ENCODE measurements around the gene UCKL1. TPM values are rescaled to one million over a fixed set of nuclear protein-coding genes. Genes with fewer than 3 reads are reported as not detected.

Gene UCKL1
- total RNA-seq, 3 donors from 2014 or later: 24.2 to 44.9 (median 36.3) TPM

DNA sequence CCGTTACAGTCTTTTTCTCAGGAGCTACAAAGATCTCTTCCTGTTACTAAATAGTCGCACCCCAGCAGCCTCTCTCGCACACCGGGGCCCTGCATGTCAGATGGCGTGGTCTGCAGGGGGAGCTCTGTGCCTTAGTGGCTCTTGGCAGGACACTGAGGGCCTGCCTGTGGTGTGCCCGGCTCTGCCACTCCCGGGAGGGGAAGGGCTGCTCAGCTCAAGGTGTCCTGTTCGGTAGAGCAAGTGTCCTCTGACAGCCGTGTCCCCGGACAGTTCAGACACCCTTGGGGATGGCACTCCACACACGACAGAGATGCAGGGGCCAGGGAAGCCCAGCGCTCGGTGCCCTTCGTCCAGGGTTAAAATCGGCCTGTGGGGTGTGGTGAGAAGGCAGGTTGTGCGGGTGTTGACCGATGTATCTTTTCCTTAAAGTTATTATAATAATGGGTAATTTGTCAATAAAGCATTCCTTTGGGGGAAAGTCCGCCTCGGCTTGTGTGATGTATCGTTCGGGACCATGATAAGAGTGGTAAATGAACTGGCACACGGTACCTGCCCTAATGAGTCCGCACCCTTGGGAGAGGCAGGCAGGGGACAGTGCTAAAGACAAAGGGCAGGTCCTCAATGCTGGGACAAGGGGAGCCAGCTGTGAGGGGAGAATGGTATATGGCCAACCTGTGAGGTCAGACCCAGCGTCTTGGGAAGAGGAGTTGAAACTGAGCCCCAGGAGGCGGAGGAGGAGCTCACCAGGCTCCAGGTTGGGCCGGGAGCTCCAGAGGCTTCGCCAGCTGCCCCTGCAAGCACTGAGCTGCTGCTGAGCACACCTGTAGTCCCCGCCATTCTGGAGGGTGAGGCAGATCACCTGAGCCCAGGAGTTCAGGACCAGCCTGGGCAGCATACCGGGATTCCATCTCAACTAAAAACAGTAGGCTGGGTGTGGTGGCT lies 64.9 kb downstream of the UCKL1 start:
- intact Hi-C loops (cut with DNase I; ENCODE audit: low total_unique reads): loop anchor here (10.0 kb wide), 1 partner anchor 83 kb away; the partner anchor contains the start of gene SAMD10
- H3K4me1 ChIP-seq: peaks cover 4 to 15% of the 10 kb centered on the region in 2 donors
- H3K36me3 ChIP-seq: no peaks in the 10 kb centered on the region
- no peaks in the 10 kb centered on the region for H3K9me3 ChIP-seq
- no peak for DNase-seq (ENCODE audit: low spot score in 2 of 2)
- H3K4me3 ChIP-seq: no peak overlapping the region
- no peak overlapping the region for H3K27ac ChIP-seq
- no peaks in the 10 kb centered on the region for H3K27me3 ChIP-seq
- TF ChIP-seq POLR2AphosphoS5 (IDR thresholded peaks at IDR 0.05) (no peak), POLR2A (IDR thresholded peaks at IDR 0.05) (no peak)
- TF ChIP-seq, protein P1, sequence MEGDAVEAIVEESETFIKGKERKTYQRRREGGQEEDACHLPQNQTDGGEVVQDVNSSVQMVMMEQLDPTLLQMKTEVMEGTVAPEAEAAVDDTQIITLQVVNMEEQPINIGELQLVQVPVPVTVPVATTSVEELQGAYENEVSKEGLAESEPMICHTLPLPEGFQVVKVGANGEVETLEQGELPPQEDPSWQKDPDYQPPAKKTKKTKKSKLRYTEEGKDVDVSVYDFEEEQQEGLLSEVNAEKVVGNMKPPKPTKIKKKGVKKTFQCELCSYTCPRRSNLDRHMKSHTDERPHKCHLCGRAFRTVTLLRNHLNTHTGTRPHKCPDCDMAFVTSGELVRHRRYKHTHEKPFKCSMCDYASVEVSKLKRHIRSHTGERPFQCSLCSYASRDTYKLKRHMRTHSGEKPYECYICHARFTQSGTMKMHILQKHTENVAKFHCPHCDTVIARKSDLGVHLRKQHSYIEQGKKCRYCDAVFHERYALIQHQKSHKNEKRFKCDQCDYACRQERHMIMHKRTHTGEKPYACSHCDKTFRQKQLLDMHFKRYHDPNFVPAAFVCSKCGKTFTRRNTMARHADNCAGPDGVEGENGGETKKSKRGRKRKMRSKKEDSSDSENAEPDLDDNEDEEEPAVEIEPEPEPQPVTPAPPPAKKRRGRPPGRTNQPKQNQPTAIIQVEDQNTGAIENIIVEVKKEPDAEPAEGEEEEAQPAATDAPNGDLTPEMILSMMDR (IDR thresholded peaks at IDR 0.05): no peak

DNA sequence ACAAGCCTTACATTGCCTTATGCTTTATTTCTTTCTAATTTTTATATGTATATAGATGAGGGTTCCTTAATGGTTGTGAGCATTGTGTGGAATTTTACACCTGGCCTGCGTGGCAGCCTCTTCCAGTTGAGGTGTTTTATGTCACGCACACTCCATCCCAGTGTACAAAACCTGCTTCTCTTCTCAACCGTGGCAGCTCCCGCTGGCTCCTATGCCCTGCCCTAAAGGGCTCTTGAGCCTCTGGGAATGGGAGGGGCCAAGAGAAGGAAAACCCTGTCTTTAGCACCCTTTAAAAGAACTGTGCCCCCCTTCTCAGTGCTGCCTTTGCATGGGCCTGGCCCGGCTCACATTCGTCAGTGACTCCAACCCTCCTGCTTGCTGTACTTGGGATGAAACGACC lies 65.6 kb downstream of the UCKL1 start:
- Histone ChIP-seq H3K27me3 (no peaks in the 10 kb centered on the region), H3K27ac (no peak overlapping the region), H3K9me3 (no peaks in the 10 kb centered on the region), H3K36me3 (no peaks in the 10 kb centered on the region), H3K4me1 (peaks cover 4 to 13% of the 10 kb centered on the region in 2 donors), H3K4me3 (no peak overlapping the region)
- no peak for DNase-seq (ENCODE audit: low spot score in 2 of 2)
- intact Hi-C loops (cut with DNase I; ENCODE audit: low total_unique reads): loop anchor here (10.0 kb wide), 1 partner anchor 84 kb away; the partner anchor contains the start of gene SAMD10
- TF ChIP-seq, protein P1 (IDR thresholded peaks at IDR 0.05): no peak
- no peak for TF ChIP-seq POLR2AphosphoS5 (IDR thresholded peaks at IDR 0.05)
- no peak for TF ChIP-seq POLR2A (IDR thresholded peaks at IDR 0.05)

DNA sequence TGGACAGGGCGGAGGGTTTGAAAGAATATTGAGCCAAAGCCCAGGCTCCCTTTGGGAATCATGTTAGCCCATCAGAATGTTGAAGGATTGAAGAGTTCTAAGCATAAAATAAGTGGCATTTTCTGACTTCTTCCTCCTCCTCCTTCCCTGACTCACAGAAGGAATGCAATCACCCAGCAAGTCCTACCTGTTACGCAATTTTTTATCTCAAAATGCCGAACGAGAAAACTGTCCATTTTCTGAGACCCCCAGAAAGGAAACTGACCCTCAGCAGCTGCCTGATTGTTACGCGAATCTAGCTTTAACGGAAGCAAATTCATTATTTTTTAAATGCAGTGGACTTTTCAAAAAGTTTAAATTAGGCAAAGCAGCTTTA lies 66.0 kb downstream of the UCKL1 start:
- Histone ChIP-seq H3K27ac (peak overlapping the region; percentile 87 to 91), H3K36me3 (no peaks in the 10 kb centered on the region), H3K9me3 (no peaks in the 10 kb centered on the region), H3K4me3 (no peak overlapping the region), H3K4me1 (peaks cover 4 to 13% of the 10 kb centered on the region in 2 donors), H3K27me3 (no peaks in the 10 kb centered on the region)
- DNase-seq (ENCODE audit: low spot score in 2 of 2): no peak
- TF ChIP-seq POLR2AphosphoS5 (IDR thresholded peaks at IDR 0.05) (no peak), POLR2A (IDR thresholded peaks at IDR 0.05) (no peak)
- TF ChIP-seq, protein P1 (IDR thresholded peaks at IDR 0.05): no peak
- intact Hi-C loops (cut with DNase I; ENCODE audit: low total_unique reads): loop anchor here (10.0 kb wide), 1 partner anchor 85 kb away; the partner anchor contains the start of gene SAMD10

Other genes starting within 250 kb of the UCKL1 start
- 10 to 100 TPM; 30.7 to 41.0 (median 32.3) TPM for gene ARFRP1, start 248.4 kb downstream of the UCKL1 start, total RNA-seq
- 10 to 100 TPM; 17.6 to 26.9 (median 24.9) TPM for gene ZGPAT, start 248.4 kb downstream of the UCKL1 start, total RNA-seq
- gene LIME1, start 219.8 kb downstream of the UCKL1 start, total RNA-seq: 10 to 100 TPM in 2 of 3 donors, 1 to 10 TPM in 1; 7.0 to 16.7 (median 12.0) TPM
- 10 to 100 TPM; 22.9 to 58.9 (median 36.9) TPM for gene SLC2A4RG, start 216.6 kb downstream of the UCKL1 start, total RNA-seq
- 10 to 100 TPM in 2 of 3 donors, 1 to 10 TPM in 1; 8.2 to 18.7 (median 10.7) TPM for gene ZBTB46, start 125.2 kb downstream of the UCKL1 start, total RNA-seq
- not detected for gene ABHD16B, start 94.9 kb downstream of the UCKL1 start, total RNA-seq
- gene TPD52L2, start 91.1 kb downstream of the UCKL1 start, total RNA-seq: 100 to 1,000 TPM in 1 of 3 donors, 10 to 100 TPM in 2; 75.1 to 146 (median 84.2) TPM
- gene DNAJC5, start 61.3 kb downstream of the UCKL1 start, total RNA-seq: 10 to 100 TPM; 31.1 to 37.9 (median 37.0) TPM
- 10 to 100 TPM in 1 of 3 donors, 1 to 10 TPM in 2; 5.8 to 12.7 (median 9.2) TPM for gene ZNF512B, start 13.5 kb upstream of the UCKL1 start, total RNA-seq
- 1 to 10 TPM in 2 of 3 donors, under 1 TPM in 1; 0.96 to 3.3 (median 2.8) TPM for gene SAMD10, start 23.2 kb upstream of the UCKL1 start, total RNA-seq
- gene PRPF6, start 24.7 kb upstream of the UCKL1 start, total RNA-seq: 10 to 100 TPM; 53.9 to 67.5 (median 59.6) TPM
- gene C20orf204, start 79.8 kb upstream of the UCKL1 start, total RNA-seq: 1 to 10 TPM in 2 of 3 donors, under 1 TPM in 1; 0.66 to 1.3 (median 1.1) TPM
- 1 to 10 TPM; 1.8 to 8.8 (median 3.2) TPM for gene SOX18, start 93.2 kb upstream of the UCKL1 start, total RNA-seq
- gene TCEA2, start 106.8 kb upstream of the UCKL1 start, total RNA-seq: 10 to 100 TPM; 23.9 to 39.4 (median 26.6) TPM
- 10 to 100 TPM; 14.7 to 22.2 (median 16.4) TPM for gene RGS19, start 123.1 kb upstream of the UCKL1 start, total RNA-seq
- gene OPRL1, start 123.7 kb upstream of the UCKL1 start, total RNA-seq: 1 to 10 TPM; 1.6 to 3.4 (median 2.3) TPM
- under 1 TPM in 1 of 3 donors, not detected in 2; 0.64 TPM for gene LKAAEAR1, start 128.0 kb upstream of the UCKL1 start, total RNA-seq
- not detected for gene NPBWR2, start 151.1 kb upstream of the UCKL1 start, total RNA-seq
- under 1 TPM in 1 of 3 donors, not detected in 2; under 0.01 TPM for gene MYT1, start 208.0 kb upstream of the UCKL1 start, total RNA-seq